Sigmoid colon (tissue), 7 donors: ENCODE results near the gene COL4A6. TPM values are rescaled to one million over a fixed set of nuclear protein-coding genes. Genes with fewer than 3 reads are reported as not detected.

Source experiments
- DNase-seq: peaks from one replicate; pipeline ENCODE4 v3.0.0-alpha.2; 2019
- H3K27ac ChIP-seq, 4 donors: fragments of 200-600 bp; sonication (generic); one replicate each; pipeline ENCODE4 v1.5.1; 2016 to 2019; ENCODE audit warnings: mild to moderate bottlenecking in 1 of 4
- H3K27me3 ChIP-seq, 3 donors: fragments of 200-600 bp; sonication (generic); one replicate each; pipeline ENCODE4 v1.5.1; 2019; ENCODE audit warnings: mild to moderate bottlenecking in 1 of 3
- H3K36me3 ChIP-seq, 4 donors: fragments of 200-600 bp; sonication (generic); one replicate each; pipeline ENCODE4 v1.5.1; 2016 to 2019
- H3K4me1 ChIP-seq, 4 donors: fragments of 200-600 bp; sonication (generic); one replicate each; pipeline ENCODE4 v1.5.1; 2017 to 2019
- H3K4me3 ChIP-seq, 4 donors: fragments of 200-600 bp; sonication (generic); one replicate each; pipeline ENCODE4 v1.5.1; 2017 to 2019; ENCODE audit warnings: mild to moderate bottlenecking in 2 of 4, moderate library complexity in 1 of 4
- H3K9me3 ChIP-seq, 4 donors: fragments of 200-600 bp in 3 of 4; sonication (generic) in 3 of 4; one replicate each; pipeline versions ENCODE4 v1.5.1 to v1.6.1; 2013 to 2019
- EP300 ChIP-seq, 4 donors: sonication (generic); formaldehyde crosslinking; IDR thresholded peaks; one replicate each; pipeline ENCODE4 v1.6.1; 2017; ENCODE audit warnings: antibody characterized with exemption in 4 of 4
- POLR2A ChIP-seq, 2 donors: fragments of 450-650 bp; IDR thresholded peaks; one replicate each; pipeline ENCODE4 v1.6.1; 2016; ENCODE audit warnings: antibody characterized with exemption in 2 of 2, mild to moderate bottlenecking in 2 of 2, moderate library complexity in 2 of 2
- POLR2AphosphoS5 ChIP-seq, 4 donors: sonication (generic); formaldehyde crosslinking; IDR thresholded peaks; one replicate each; pipeline ENCODE4 v1.6.1; 2017; ENCODE audit warnings: antibody characterized with exemption in 4 of 4
- WGBS, 2 donors: extraction: QIAGEN DNeasy Blood & Tissue Kit; methylation state at CpG; one replicate each; pipeline ENCODE4 v1.1.7; 2013; 5-methylcytosine and 5-hydroxymethylcytosine counted together
- intact Hi-C: fragments of 100-400 bp; cut with DNase I; formaldehyde crosslinking; loops from one replicate; pipeline ENCODE4 v1.15.1; 2023
- polyA plus RNA-seq, 3 donors: library from polyadenylated mRNA; stranded (reverse); fragments of 200-250 nt; gene quantifications; one replicate each; pipeline ENCODE4 v1.2.3, GENCODE V29; 2013
- total RNA-seq, 4 donors: library from RNA; depleted of rRNA; stranded (reverse); fragments of >200 nt; gene quantifications; one replicate each; pipeline ENCODE4 v1.1.0, GENCODE V29; 2016
- TF ChIP-seq, protein P1 (sequence below), 4 experiments: fragments of 450-650 bp in 3 of 4; fragments of 200-600 bp in 1 of 4; IDR thresholded peaks; one replicate each; pipeline ENCODE4 v1.5.1; 2016 to 2019; ENCODE audit warnings: antibody characterized with exemption in 4 of 4, mild to moderate bottlenecking in 3 of 4, moderate library complexity in 2 of 4
- donor health status: healthy with polysubstance abuse.
- donor health status: Bipolar disorder and iron deficiency.
- donor health status: healthy.

The COL4A6 gene
- total and polyA plus RNA-seq, 7 donors, result 0.16 to 3.0 (median 0.36) TPM

DNA sequence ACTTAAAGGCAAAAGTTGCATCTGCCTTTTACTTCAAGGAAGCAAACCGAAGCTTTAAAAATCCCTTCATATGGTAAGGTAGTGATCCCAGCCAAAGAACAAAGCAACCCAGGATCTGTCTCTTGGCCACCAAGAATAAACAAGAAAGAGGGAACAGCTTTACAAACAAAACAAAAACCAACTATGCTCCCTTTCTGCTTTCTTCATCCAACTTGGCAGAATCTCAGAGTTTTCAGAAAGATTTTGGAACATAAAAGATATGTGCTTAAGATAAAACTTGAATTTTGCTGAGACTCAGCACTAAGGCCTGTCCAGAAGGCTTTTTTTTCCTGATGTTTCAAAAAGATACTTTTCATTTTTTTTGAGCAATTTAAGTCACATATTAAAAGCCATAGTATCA is 94.0 kb downstream of the COL4A6 start:
- Histone ChIP-seq H3K4me1 (no peaks in the 10 kb centered on the region), H3K36me3 (no peaks in the 10 kb centered on the region), H3K4me3 (no peak overlapping the region), H3K9me3 (no peaks in the 10 kb centered on the region), H3K27ac (peak overlapping the region in 1 of 4 donors; percentile 51), H3K27me3 (no peaks in the 10 kb centered on the region)
- intact Hi-C loops, result no loop called here
- 64 to 73% methylated on average over 1 of the region's 1 CpG for WGBS, 2 donors
- TF ChIP-seq POLR2AphosphoS5 (IDR thresholded peaks at IDR 0.05), result no peak
- TF ChIP-seq POLR2A (IDR thresholded peaks at IDR 0.05), result no peak
- TF ChIP-seq EP300 (IDR thresholded peaks at IDR 0.05), result no peak
- no peak for DNase-seq

DNA sequence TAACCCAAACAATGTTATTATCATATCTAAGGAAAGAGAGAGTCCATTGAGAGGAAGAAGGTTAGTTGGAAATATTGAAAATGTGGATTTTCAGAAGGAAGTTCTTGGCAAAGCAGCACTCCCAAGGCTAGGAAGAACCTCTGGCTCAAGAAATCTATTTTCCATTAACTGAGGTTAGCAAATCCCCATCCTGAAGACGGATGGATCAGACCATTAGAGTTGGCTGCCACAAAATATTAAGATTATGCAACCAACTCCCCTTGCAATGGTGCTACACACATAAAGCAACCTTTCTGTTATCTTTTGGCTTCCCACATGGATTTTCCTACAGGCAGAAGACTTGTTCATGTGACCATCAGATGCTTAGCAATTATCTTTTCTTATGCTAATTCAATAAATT is 96.3 kb downstream of the COL4A6 start:
- TF ChIP-seq EP300 (IDR thresholded peaks at IDR 0.05) (no peak), POLR2AphosphoS5 (IDR thresholded peaks at IDR 0.05) (no peak), POLR2A (IDR thresholded peaks at IDR 0.05) (no peak)
- TF ChIP-seq, protein P1, sequence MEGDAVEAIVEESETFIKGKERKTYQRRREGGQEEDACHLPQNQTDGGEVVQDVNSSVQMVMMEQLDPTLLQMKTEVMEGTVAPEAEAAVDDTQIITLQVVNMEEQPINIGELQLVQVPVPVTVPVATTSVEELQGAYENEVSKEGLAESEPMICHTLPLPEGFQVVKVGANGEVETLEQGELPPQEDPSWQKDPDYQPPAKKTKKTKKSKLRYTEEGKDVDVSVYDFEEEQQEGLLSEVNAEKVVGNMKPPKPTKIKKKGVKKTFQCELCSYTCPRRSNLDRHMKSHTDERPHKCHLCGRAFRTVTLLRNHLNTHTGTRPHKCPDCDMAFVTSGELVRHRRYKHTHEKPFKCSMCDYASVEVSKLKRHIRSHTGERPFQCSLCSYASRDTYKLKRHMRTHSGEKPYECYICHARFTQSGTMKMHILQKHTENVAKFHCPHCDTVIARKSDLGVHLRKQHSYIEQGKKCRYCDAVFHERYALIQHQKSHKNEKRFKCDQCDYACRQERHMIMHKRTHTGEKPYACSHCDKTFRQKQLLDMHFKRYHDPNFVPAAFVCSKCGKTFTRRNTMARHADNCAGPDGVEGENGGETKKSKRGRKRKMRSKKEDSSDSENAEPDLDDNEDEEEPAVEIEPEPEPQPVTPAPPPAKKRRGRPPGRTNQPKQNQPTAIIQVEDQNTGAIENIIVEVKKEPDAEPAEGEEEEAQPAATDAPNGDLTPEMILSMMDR (IDR thresholded peaks at IDR 0.05), result no peak
- H3K36me3 ChIP-seq, result no peaks in the 10 kb centered on the region
- WGBS, 2 donors, result 74 to 80% methylated on average over 1 of the region's 1 CpG
- no peaks in the 10 kb centered on the region for H3K27me3 ChIP-seq
- DNase-seq, result no peak
- no peak overlapping the region for H3K4me3 ChIP-seq
- H3K9me3 ChIP-seq, result no peaks in the 10 kb centered on the region
- no peaks in the 10 kb centered on the region for H3K4me1 ChIP-seq
- intact Hi-C loops, result no loop called here
- H3K27ac ChIP-seq, result no peak overlapping the region

DNA sequence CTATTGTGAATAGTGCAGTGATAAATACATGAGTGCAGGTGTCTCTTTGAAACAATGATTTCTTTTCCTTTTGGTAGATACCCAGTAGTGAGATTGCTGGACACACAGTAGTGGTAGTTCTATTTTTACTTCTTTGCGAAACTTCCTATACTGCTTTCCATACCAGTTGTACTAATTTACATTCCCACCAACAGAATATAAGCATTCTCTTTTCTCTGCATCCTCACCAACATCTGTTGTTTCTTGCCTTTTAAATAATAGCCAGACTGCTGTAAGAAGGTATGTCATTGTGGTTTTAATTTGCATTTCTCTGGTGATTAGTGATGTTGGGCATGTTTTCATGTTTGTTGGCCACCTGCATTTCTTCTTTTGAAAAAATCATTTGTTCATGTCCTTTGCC is 105.9 kb downstream of the COL4A6 start:
- Histone ChIP-seq H3K4me1 (no peaks in the 10 kb centered on the region), H3K27ac (no peak overlapping the region), H3K9me3 (no peaks in the 10 kb centered on the region), H3K27me3 (no peaks in the 10 kb centered on the region), H3K4me3 (no peak overlapping the region), H3K36me3 (no peaks in the 10 kb centered on the region)
- WGBS, 2 donors, result 93 to 95% methylated on average over 1 of the region's 1 CpG
- intact Hi-C loops, result no loop called here
- no peak for DNase-seq
- TF ChIP-seq, protein P1 (IDR thresholded peaks at IDR 0.05), result no peak
- TF ChIP-seq POLR2A (IDR thresholded peaks at IDR 0.05) (no peak), POLR2AphosphoS5 (IDR thresholded peaks at IDR 0.05) (no peak)

DNA sequence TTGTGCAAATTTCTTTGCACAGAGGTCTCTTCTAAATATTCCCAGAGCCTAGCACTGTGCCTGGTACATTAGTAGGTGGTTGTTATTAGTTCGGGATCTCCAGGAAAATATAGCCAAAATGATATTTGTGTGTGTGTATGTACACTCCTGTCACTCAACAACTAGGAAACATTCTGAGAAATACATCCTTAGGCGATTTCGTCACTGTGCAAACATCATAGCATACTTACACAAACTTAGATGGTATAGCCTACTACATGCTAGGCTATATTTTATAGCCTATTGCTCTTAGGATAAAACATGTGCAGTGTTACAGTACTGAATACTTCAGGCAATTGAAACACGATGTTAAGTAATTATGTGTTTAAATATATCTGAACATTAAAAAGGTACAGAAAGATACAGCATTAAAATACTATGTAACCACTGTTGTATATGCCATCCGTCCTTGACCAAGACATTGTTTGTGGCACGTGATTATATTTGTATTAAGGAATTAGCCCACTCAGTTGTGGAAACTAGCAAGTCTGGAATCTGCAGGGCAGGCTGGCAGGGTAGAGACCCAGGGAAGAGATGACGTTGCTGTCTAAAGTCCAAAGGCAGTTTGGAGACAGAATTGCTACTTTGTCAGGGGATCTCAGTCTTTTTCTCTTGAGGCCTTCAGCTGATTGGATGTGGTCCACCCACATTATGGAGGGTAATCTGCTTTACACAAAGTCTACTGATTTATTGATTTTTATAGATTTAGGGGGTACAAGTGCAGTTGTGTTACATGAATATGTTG is 106.9 kb downstream of the COL4A6 start:
- no peak for DNase-seq
- H3K4me3 ChIP-seq, result no peak overlapping the region
- no peaks in the 10 kb centered on the region for H3K4me1 ChIP-seq
- H3K9me3 ChIP-seq, result no peaks in the 10 kb centered on the region
- 23 to 67% methylated on average over 7 of the region's 7 CpGs for WGBS, 2 donors
- H3K36me3 ChIP-seq, result no peaks in the 10 kb centered on the region
- intact Hi-C loops, result no loop called here
- no peaks in the 10 kb centered on the region for H3K27me3 ChIP-seq
- H3K27ac ChIP-seq, result no peak overlapping the region
- TF ChIP-seq POLR2A (IDR thresholded peaks at IDR 0.05) (no peak), POLR2AphosphoS5 (IDR thresholded peaks at IDR 0.05) (no peak), EP300 (IDR thresholded peaks at IDR 0.05) (no peak)
- TF ChIP-seq, protein P1 (IDR thresholded peaks at IDR 0.05), result no peak

DNA sequence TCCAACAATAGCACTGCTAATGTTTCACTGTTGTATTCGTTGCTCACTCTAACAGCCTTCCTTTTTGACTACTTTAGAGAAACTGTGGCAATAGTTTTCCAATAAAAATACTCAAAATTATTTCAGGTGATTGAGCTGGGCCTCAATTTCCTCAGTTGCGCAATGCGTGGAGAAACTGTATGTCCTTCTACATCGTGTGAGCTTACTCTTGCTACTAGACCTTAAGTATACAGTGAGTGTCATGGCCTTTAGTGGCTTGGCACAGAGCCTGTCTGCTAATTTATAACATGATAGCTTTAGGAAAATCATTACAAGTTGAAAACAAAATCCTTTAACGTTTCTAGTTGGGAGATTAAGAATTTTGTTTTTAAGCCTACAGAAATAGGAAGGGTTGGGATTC is 114.5 kb downstream of the COL4A6 start:
- Histone ChIP-seq H3K4me3 (no peak overlapping the region), H3K27ac (peak overlapping the region in 1 of 4 donors; percentile 27), H3K4me1 (no peaks in the 10 kb centered on the region), H3K9me3 (no peaks in the 10 kb centered on the region), H3K27me3 (no peaks in the 10 kb centered on the region), H3K36me3 (no peaks in the 10 kb centered on the region)
- 61 to 70% methylated on average over 5 of the region's 5 CpGs for WGBS, 2 donors
- DNase-seq, result no peak
- intact Hi-C loops, result no loop called here
- TF ChIP-seq EP300 (IDR thresholded peaks at IDR 0.05) (no peak), POLR2AphosphoS5 (IDR thresholded peaks at IDR 0.05) (no peak), POLR2A (IDR thresholded peaks at IDR 0.05) (no peak)
- TF ChIP-seq, protein P1 (IDR thresholded peaks at IDR 0.05), result no peak
